SK-N-SH treated with all-trans-retinoic acid at 6 μM for 48 hours (cell line): ENCODE measurements around the gene KRTAP2-1.

ENCODE experiments used
- ATAC-seq: fragments of 200-7000 bp; cut with Tn5 transposase; 3 replicates; pipeline ENCODE4 v1.9.1; 2020; ENCODE audit warnings: mild to moderate bottlenecking, moderate library complexity
- BACH2 ChIP-seq: fragments of 250-450 bp; sonication (Bioruptor Pico); IDR thresholded peaks from 2 replicates; pipeline ENCODE4 v1.9.0; 2021; ENCODE audit warnings: mild to moderate bottlenecking, borderline replicate concordance
- CREB5 ChIP-seq: fragments of 250-450 bp; sonication (Bioruptor Pico); IDR thresholded peaks from 2 replicates; pipeline ENCODE4 v1.5.1; 2020; ENCODE audit warnings: low read depth, mild to moderate bottlenecking, moderate library complexity
- CSDC2 ChIP-seq: fragments of 250-450 bp; sonication (Bioruptor Pico); IDR thresholded peaks from 2 replicates; pipeline ENCODE4 v1.5.0; 2020; ENCODE audit warnings: mild to moderate bottlenecking, moderate library complexity
- GLIS3 ChIP-seq: fragments of 250-450 bp; sonication (Bioruptor Pico); IDR thresholded peaks from 2 replicates; pipeline ENCODE4 v1.5.0; 2020; ENCODE audit warnings: mild to moderate bottlenecking, moderate library complexity
- ISL1 ChIP-seq: fragments of 250-450 bp; sonication (Bioruptor Pico); IDR thresholded peaks from 2 replicates; pipeline ENCODE4 v2.1.2; 2022; ENCODE audit warnings: mild to moderate bottlenecking, moderate library complexity
- OSR1 ChIP-seq: fragments of 250-450 bp; sonication (Bioruptor Pico); IDR thresholded peaks from 2 replicates; pipeline ENCODE4 v1.8.0; 2022; ENCODE audit warnings: moderate library complexity, mild to moderate bottlenecking, inconsistent platforms
- SNAI2 ChIP-seq: fragments of 250-450 bp; sonication (Bioruptor Pico); IDR thresholded peaks from 2 replicates; pipeline ENCODE4 v1.5.0; 2020; ENCODE audit warnings: mild to moderate bottlenecking, moderate library complexity
- TCF4 ChIP-seq: fragments of 250-450 bp; sonication (Bioruptor Pico); IDR thresholded peaks from 2 replicates; pipeline ENCODE4 v1.8.0; 2021; ENCODE audit warnings: mild to moderate bottlenecking, moderate library complexity, borderline replicate concordance
- TOX ChIP-seq: fragments of 250-450 bp; sonication (Bioruptor Pico); IDR thresholded peaks from 2 replicates; pipeline ENCODE4 v1.8.0; 2021; ENCODE audit warnings: mild to moderate bottlenecking, moderate library complexity, borderline replicate concordance
- TSHZ2 ChIP-seq: fragments of 250-450 bp; sonication (Bioruptor Pico); IDR thresholded peaks from 2 replicates; pipeline ENCODE4 v1.5.0; 2020; ENCODE audit warnings: mild to moderate bottlenecking, moderate library complexity
- ZC3H10 ChIP-seq: fragments of 250-450 bp; sonication (Bioruptor Pico); IDR thresholded peaks from 2 replicates; pipeline ENCODE4 v1.5.1; 2021; ENCODE audit warnings: mild to moderate bottlenecking, moderate library complexity
- ZFP30 ChIP-seq: fragments of 450-650 bp; formaldehyde crosslinking; IDR thresholded peaks from 2 replicates; pipeline ENCODE4 v1.5.0; 2022; ENCODE audit warnings: mild to moderate bottlenecking, moderate library complexity
- ZNF565 ChIP-seq: fragments of 450-650 bp; formaldehyde crosslinking; conservative IDR thresholded peaks from 2 replicates; pipeline ENCODE4 v1.5.0; 2020; ENCODE audit warnings: low read depth, mild to moderate bottlenecking, moderate library complexity
- ZNF70 ChIP-seq: fragments of 450-650 bp; formaldehyde crosslinking; IDR thresholded peaks from 2 replicates; pipeline ENCODE4 v1.5.0; 2020; ENCODE audit warnings: mild to moderate bottlenecking, moderate library complexity
- ZNF8 ChIP-seq: fragments of 450-650 bp; formaldehyde crosslinking; IDR thresholded peaks from 2 replicates; pipeline ENCODE4 v1.5.0; 2020; ENCODE audit warnings: mild to moderate bottlenecking, moderate library complexity
- TF ChIP-seq, protein P1 (sequence below): fragments of 250-450 bp; sonication (Bioruptor Pico); IDR thresholded peaks from 2 replicates; pipeline ENCODE4 v1.8.0; 2020; ENCODE audit warnings: mild to moderate bottlenecking, moderate library complexity, borderline replicate concordance
- TF ChIP-seq, protein P2 (sequence below): fragments of 250-450 bp; sonication (Bioruptor Pico); IDR thresholded peaks from 2 replicates; pipeline ENCODE4 v1.5.1; 2021; ENCODE audit warnings: mild to moderate bottlenecking, moderate library complexity
- TF ChIP-seq, protein P3 (sequence below): fragments of 250-450 bp; sonication (Bioruptor Pico); IDR thresholded peaks from 2 replicates; pipeline ENCODE4 v1.8.0; 2021; ENCODE audit warnings: low read depth, mild to moderate bottlenecking, moderate library complexity, borderline replicate concordance

The KRTAP2-1 gene

DNA sequence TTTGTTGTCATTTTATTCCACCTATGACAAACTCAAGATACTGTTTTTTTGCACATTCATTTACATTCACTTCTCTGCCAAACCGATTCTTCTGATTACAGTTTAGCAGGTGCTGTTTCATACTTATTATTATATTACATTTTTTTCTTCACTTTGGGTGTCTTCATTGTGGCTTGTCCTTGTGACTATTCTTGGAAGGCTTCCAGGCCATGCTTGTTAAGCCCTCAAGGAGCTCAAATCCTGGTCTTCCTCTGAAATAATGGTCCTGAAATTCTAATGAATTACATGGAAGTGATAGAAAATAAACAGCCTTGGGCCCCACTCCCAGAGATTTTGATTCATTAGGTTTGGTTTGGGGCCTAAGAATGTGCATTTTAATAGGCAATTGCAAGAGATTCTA, 17.2 kb upstream of the KRTAP2-1 start:
- no peak for ATAC-seq
- TF ChIP-seq, protein P1, sequence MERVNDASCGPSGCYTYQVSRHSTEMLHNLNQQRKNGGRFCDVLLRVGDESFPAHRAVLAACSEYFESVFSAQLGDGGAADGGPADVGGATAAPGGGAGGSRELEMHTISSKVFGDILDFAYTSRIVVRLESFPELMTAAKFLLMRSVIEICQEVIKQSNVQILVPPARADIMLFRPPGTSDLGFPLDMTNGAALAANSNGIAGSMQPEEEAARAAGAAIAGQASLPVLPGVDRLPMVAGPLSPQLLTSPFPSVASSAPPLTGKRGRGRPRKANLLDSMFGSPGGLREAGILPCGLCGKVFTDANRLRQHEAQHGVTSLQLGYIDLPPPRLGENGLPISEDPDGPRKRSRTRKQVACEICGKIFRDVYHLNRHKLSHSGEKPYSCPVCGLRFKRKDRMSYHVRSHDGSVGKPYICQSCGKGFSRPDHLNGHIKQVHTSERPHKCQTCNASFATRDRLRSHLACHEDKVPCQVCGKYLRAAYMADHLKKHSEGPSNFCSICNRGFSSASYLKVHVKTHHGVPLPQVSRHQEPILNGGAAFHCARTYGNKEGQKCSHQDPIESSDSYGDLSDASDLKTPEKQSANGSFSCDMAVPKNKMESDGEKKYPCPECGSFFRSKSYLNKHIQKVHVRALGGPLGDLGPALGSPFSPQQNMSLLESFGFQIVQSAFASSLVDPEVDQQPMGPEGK = no peak
- TF ChIP-seq ISL1 (CRISPR knock-in tag) = no peak
- TF ChIP-seq TCF4 (CRISPR knock-in tag) = no peak
- no peak for TF ChIP-seq ZNF8
- no peak for TF ChIP-seq TOX
- no peak for TF ChIP-seq ZFP30
- no peak for TF ChIP-seq ZNF70
- no peak for TF ChIP-seq TSHZ2 (CRISPR knock-in tag)
- no peak for TF ChIP-seq SNAI2 (CRISPR knock-in tag)
- no peak for TF ChIP-seq BACH2 (CRISPR knock-in tag)
- no peak for TF ChIP-seq OSR1
- TF ChIP-seq, protein P2, sequence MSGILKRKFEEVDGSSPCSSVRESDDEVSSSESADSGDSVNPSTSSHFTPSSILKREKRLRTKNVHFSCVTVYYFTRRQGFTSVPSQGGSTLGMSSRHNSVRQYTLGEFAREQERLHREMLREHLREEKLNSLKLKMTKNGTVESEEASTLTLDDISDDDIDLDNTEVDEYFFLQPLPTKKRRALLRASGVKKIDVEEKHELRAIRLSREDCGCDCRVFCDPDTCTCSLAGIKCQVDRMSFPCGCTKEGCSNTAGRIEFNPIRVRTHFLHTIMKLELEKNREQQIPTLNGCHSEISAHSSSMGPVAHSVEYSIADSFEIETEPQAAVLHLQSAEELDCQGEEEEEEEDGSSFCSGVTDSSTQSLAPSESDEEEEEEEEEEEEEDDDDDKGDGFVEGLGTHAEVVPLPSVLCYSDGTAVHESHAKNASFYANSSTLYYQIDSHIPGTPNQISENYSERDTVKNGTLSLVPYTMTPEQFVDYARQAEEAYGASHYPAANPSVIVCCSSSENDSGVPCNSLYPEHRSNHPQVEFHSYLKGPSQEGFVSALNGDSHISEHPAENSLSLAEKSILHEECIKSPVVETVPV = no peak

GRCh38 chr17:41063449-41063848, 16.3 kb upstream of the KRTAP2-1 start:
- no peak for ATAC-seq
- TF ChIP-seq ZNF70 (no peak), CREB5 (CRISPR knock-in tag) (no peak), ZFP30 (no peak), ZC3H10 (no peak), ZNF8 (no peak), TCF4 (CRISPR knock-in tag) (no peak), TSHZ2 (CRISPR knock-in tag) (no peak), GLIS3 (CRISPR knock-in tag) (no peak), ZNF565 (CRISPR knock-in tag) (no peak)
- TF ChIP-seq, protein P1 = no peak

DNA sequence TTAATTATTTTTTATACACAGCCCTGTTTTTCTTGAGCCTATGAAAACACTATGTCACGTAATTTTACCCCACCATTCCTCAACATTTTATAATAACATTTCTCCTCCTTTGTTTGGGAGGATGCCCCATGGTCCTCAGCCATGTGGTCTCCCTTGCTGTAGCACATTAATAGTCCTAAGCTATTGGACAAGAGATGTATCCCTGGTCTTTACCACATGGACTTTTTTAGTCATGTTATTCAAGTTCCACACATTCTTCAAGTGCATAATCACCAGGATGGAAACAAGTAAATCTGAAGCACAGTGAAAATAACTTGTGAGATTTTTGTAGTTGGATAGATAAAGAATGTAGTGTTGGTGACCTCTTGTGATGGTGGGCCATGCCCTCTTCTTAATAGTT, 14.8 kb upstream of the KRTAP2-1 start:
- peak; percentile 46 for ATAC-seq
- TF ChIP-seq, protein P3, sequence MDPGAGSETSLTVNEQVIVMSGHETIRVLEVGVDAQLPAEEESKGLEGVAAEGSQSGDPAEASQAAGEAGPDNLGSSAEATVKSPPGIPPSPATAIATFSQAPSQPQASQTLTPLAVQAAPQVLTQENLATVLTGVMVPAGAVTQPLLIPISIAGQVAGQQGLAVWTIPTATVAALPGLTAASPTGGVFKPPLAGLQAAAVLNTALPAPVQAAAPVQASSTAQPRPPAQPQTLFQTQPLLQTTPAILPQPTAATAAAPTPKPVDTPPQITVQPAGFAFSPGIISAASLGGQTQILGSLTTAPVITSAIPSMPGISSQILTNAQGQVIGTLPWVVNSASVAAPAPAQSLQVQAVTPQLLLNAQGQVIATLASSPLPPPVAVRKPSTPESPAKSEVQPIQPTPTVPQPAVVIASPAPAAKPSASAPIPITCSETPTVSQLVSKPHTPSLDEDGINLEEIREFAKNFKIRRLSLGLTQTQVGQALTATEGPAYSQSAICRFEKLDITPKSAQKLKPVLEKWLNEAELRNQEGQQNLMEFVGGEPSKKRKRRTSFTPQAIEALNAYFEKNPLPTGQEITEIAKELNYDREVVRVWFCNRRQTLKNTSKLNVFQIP (CRISPR knock-in tag) = no peak
- TF ChIP-seq SNAI2 (CRISPR knock-in tag) = no peak
- TF ChIP-seq CSDC2 = no peak
- TF ChIP-seq, all 23 proteins: peak for 0
